ENCODE data around the gene MMP24.

DNA sequence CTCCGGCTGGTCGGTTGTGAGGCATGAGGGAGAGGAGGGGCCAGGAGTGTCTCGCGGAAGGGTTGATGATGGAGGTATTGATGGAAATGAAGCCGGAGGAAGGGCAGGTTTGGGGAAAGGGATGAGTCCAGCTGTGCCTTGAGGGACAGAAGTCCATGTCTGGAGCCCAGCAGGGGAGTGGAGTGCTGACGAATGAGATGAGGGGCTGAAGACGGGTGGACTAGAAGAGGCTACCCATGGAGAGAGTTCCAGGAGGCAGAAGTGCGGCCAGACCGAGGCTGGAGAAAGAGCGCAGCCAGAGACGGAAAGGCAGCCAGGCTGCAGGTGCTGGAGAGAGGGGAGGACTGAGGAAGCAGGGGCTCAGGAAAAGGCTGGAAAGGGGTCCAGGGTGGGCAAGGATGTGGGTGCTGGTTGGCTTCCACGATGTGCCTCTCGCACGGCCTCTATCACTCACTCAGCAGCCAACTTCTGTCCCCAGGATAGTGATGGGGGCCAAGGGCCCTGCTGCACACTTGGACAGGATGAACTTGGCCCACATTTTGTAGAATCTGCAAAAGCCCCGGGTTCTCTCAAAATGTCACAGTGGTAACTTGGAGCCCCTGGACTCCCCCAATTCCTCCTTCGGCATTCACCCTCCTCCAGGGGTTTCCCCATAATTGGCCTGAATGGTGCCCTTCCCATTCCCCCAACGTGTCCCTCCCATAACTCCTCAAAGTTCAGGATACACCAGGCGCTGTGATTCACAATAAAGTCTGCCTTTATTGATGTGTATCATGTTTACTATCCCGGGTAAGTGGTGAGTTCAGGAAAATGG is 58.7 kb downstream of the MMP24 start:
- TF ChIP-seq, protein P1, sequence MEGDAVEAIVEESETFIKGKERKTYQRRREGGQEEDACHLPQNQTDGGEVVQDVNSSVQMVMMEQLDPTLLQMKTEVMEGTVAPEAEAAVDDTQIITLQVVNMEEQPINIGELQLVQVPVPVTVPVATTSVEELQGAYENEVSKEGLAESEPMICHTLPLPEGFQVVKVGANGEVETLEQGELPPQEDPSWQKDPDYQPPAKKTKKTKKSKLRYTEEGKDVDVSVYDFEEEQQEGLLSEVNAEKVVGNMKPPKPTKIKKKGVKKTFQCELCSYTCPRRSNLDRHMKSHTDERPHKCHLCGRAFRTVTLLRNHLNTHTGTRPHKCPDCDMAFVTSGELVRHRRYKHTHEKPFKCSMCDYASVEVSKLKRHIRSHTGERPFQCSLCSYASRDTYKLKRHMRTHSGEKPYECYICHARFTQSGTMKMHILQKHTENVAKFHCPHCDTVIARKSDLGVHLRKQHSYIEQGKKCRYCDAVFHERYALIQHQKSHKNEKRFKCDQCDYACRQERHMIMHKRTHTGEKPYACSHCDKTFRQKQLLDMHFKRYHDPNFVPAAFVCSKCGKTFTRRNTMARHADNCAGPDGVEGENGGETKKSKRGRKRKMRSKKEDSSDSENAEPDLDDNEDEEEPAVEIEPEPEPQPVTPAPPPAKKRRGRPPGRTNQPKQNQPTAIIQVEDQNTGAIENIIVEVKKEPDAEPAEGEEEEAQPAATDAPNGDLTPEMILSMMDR (IDR thresholded peaks at IDR 0.05) = no peak
- TF ChIP-seq POLR2A (IDR thresholded peaks at IDR 0.05) = no peak

Measured in right lobe of liver (tissue), 4 donors.